Duodenal mucosa (tissue), 2 donors: ENCODE results near the gene MS4A7.
"Not testable (repeated sequence)": the region's sequence is repeated elsewhere in the genome, so short reads cannot be mapped to it uniquely, and the experiment has no call there.

ENCODE experiments used
- H3K27ac ChIP-seq: one replicate; pipeline ENCODE4 v1.7.0; 2013; ENCODE audit warnings: low read depth, low read length
- H3K27me3 ChIP-seq, 2 donors: one replicate each; pipeline ENCODE4 v1.7.0; 2013; ENCODE audit warnings: low read length in 2 of 2, control low read depth in 1 of 2; ENCODE audit not compliant: insufficient read depth in 2 of 2, control insufficient read depth in 1 of 2
- H3K36me3 ChIP-seq, 2 donors: one replicate each; pipeline ENCODE4 v1.7.0; 2013; ENCODE audit warnings: low read length in 2 of 2, control low read depth in 1 of 2; ENCODE audit not compliant: insufficient read depth in 2 of 2, control insufficient read depth in 1 of 2
- H3K4me1 ChIP-seq, 2 donors: one replicate each; pipeline ENCODE4 v1.7.0; 2013; ENCODE audit warnings: low read length in 2 of 2, control low read depth in 1 of 2; ENCODE audit not compliant: insufficient read depth in 2 of 2, control insufficient read depth in 1 of 2
- H3K4me3 ChIP-seq, 2 donors: one replicate each; pipeline ENCODE4 v1.7.0; 2013; ENCODE audit warnings: low read length in 2 of 2, low read depth in 1 of 2
- H3K9ac ChIP-seq, 2 donors: one replicate each; pipeline ENCODE4 v1.7.0; 2013; ENCODE audit warnings: low read length in 2 of 2, low read depth in 1 of 2
- H3K9me3 ChIP-seq, 2 donors: one replicate each; pipeline ENCODE4 v1.7.0; 2013; ENCODE audit warnings: low read length in 2 of 2, control low read depth in 1 of 2; ENCODE audit not compliant: control insufficient read depth in 1 of 2

MS4A7 gene

GRCh38 chr11:60347084-60347797 lies 31.1 kb upstream of the MS4A7 start:
- Histone ChIP-seq H3K36me3 (no peaks in the 10 kb centered on the region), H3K4me3 (no peak overlapping the region), H3K27ac (no peak overlapping the region), H3K9me3 (no peaks in the 10 kb centered on the region), H3K9ac (no peak overlapping the region), H3K4me1 (peaks cover 16 to 22% of the 10 kb centered on the region in 2 donors), H3K27me3 (no peaks in the 10 kb centered on the region)

- H3K9me3 ChIP-seq = no peaks in the 10 kb centered on the region
- peaks cover 19 to 27% of the 10 kb centered on the region in 2 donors for H3K4me1 ChIP-seq
- no peak overlapping the region for H3K4me3 ChIP-seq
- no peak overlapping the region for H3K9ac ChIP-seq
- no peaks in the 10 kb centered on the region for H3K27me3 ChIP-seq
- H3K36me3 ChIP-seq = no peaks in the 10 kb centered on the region
- H3K27ac ChIP-seq = no peak overlapping the region
These were observed 30.2 kb upstream of the MS4A7 start for GRCh38 chr11:60348116-60348515.

DNA sequence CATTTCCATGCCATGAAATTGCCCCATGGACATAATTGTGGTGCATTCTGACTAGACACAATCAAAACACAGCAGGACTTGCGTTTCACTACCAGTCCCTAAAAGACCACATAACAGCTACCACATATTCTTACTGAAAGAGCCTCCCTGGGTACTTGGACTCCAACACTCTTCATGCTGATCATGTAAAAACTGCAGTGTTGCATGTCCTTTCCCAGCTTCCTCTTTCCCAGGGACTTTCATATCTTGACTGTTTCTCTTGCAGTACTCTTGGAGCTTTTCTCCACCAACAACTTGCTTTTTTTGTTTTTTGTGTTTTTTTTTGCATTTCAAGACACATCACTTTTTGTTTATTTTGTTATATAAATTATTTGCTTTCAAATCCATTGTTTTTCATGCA lies 28.3 kb upstream of the MS4A7 start:
- Histone ChIP-seq H3K36me3 (no peaks in the 10 kb centered on the region), H3K27ac (no peak overlapping the region), H3K9me3 (peaks cover 0 to 6% of the 10 kb centered on the region in 2 donors), H3K27me3 (no peaks in the 10 kb centered on the region), H3K4me3 (no peak overlapping the region), H3K4me1 (peaks cover 20 to 27% of the 10 kb centered on the region in 2 donors), H3K9ac (no peak overlapping the region)

DNA sequence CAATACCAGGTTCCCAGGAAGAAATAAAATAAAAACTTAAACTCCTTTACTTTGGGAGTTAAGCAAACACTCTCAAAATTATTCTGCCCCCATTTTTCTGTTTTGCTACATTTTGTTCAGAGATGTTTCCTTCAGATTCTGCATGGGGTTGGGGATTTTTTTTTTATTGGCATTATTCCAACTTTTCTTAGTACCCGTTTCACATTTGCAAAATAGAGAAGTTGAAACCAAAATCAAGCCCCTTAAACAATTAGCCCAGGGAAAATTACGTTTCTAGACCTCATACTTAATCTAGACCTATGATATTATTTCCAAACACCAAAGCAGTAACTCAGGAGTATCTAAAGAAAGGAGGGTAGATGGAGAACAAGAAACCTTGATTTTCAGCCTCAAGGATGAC lies 20.6 kb upstream of the MS4A7 start:
- Histone ChIP-seq H3K9ac (no peak overlapping the region), H3K4me3 (no peak overlapping the region), H3K27ac (no peak overlapping the region), H3K27me3 (no peaks in the 10 kb centered on the region), H3K4me1 (peaks cover 4% of the 10 kb centered on the region in 2 donors), H3K36me3 (no peaks in the 10 kb centered on the region), H3K9me3 (peaks cover 4 to 20% of the 10 kb centered on the region in 2 donors)

DNA sequence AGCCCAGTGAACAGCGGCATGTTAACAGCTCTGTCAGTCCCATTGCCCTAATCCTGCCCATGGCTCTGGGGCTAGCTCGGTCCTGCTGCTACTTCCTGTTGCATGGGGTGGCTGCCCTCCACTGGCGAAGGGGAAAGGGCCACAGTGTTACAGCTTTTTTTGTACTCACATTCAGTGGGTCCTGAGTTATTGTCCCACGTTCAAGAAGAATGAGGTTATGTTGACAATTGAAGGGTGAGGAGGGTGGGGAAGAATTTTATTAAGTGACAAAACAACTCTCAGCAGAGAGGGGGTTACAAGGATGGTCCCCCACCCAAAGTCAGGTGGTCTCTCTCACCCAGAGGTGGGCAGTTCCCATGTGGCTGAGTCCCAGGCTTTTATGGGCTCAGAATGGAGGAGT lies 17.7 kb upstream of the MS4A7 start:
- no peaks in the 10 kb centered on the region for H3K36me3 ChIP-seq
- H3K27ac ChIP-seq = no peak overlapping the region
- no peaks in the 10 kb centered on the region for H3K27me3 ChIP-seq
- no peak overlapping the region for H3K9ac ChIP-seq
- H3K4me1 ChIP-seq = no peaks in the 10 kb centered on the region
- peaks cover 4 to 14% of the 10 kb centered on the region in 2 donors for H3K9me3 ChIP-seq
- no peak overlapping the region for H3K4me3 ChIP-seq

- Histone ChIP-seq H3K36me3 (no peaks in the 10 kb centered on the region), H3K27ac (no peak overlapping the region), H3K27me3 (no peaks in the 10 kb centered on the region), H3K9me3 (peaks cover 4 to 14% of the 10 kb centered on the region in 2 donors), H3K4me3 (no peak overlapping the region), H3K9ac (no peak overlapping the region), H3K4me1 (no peaks in the 10 kb centered on the region)
These were observed 16.1 kb upstream of the MS4A7 start for GRCh38 chr11:60362241-60362640.

DNA sequence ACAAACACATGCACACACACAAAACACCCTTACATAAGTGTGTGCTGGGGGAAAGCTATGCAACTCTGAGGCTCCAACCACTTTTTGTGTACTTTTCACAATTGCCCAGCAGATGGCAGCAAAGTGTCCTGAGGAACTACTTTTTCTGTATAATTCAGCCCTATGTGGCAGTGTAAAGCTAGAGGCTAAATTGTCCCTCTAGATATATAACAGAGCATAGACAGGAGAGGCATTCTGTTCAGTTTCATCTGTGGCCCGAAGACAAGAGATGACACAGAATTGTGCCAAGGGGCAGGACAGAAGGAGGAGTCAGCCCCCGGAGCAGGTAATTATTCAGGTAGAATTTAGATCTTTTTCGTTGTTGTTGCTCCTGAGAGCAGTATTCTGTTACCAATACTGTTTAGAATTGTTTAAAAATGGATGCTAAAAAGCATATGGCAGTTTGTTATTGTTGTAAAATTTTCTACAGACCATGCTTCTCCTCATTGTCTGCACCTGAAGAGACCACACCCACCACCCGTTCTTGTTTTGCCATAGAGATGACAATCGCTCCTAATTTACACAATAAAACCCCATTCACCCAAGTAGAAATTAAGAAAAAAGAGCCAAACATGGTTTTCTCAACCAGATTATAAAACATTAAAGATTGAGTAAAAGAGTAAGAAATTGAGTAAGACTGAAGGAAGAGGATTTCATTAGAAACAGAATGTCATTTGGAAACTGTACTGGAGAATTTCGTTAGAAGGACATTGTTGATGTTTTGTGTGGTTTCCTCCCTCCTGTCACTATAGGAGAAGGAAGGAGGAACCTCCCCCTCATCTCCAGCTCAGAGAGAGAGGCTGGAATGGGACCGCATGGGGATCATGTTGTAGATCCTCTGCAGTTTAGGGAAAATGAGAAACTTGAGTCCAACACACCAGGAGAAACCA lies 14.5 kb upstream of the MS4A7 start:
- Histone ChIP-seq H3K4me1 (no peaks in the 10 kb centered on the region), H3K27me3 (no peaks in the 10 kb centered on the region), H3K9me3 (peaks cover 4 to 14% of the 10 kb centered on the region in 2 donors), H3K27ac (no peak overlapping the region), H3K9ac (no peak overlapping the region), H3K36me3 (no peaks in the 10 kb centered on the region), H3K4me3 (no peak overlapping the region)

- H3K4me1 ChIP-seq = peaks cover 5 to 11% of the 10 kb centered on the region in 2 donors
- H3K9me3 ChIP-seq, H3K4me3 ChIP-seq, H3K27me3 ChIP-seq, H3K27ac ChIP-seq, H3K36me3 ChIP-seq, H3K9ac ChIP-seq: not testable (repeated sequence)
These were observed 11.9 kb upstream of the MS4A7 start for GRCh38 chr11:60366262-60366904.

GRCh38 chr11:60367009-60367408 lies 11.3 kb upstream of the MS4A7 start:
- Histone ChIP-seq H3K9ac (no peak overlapping the region), H3K4me3 (no peak overlapping the region), H3K36me3 (no peaks in the 10 kb centered on the region), H3K27ac (no peak overlapping the region), H3K27me3 (no peaks in the 10 kb centered on the region), H3K4me1 (peaks cover 5 to 11% of the 10 kb centered on the region in 2 donors), H3K9me3 (no peaks in the 10 kb centered on the region)

DNA sequence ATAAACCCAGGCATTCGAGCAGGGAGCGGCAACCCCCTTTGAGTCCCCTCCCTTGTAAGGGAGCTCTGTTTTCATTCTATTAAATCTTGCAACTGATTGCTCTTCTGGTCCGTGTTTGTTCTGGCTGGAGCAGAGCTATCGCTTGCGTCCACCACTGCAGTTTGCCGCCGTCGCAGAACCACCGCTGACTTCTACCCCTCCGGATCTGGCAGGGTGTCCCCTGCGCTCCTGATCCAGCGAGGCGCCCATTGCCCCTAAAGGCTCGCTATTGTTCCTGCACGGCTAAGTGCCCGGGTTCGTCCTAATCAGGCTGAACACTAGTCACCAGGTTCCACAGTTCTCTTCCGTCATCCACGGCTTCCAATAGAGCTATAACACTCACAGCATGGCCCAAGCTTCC lies 10.4 kb upstream of the MS4A7 start:
- Histone ChIP-seq H3K4me1 (peaks cover 5 to 11% of the 10 kb centered on the region in 2 donors), H3K36me3 (no peaks in the 10 kb centered on the region), H3K9ac (no peak overlapping the region), H3K27me3 (no peaks in the 10 kb centered on the region), H3K9me3 (no peaks in the 10 kb centered on the region), H3K27ac (no peak overlapping the region), H3K4me3 (no peak overlapping the region)
